ENCODE measurements around the gene TP53TG5. TPM values are rescaled to one million over a fixed set of nuclear protein-coding genes. Genes with fewer than 3 reads are reported as not detected.
A peak's percentile ranks its signal among the peaks of the same experiment; 100 is the strongest.

Gene TP53TG5
- total RNA-seq, 2 donors from 2014 or later, result 0.40 to 1.0 TPM

GRCh38 chr20:45337367-45338120 lies 40.6 kb downstream of the TP53TG5 start:
- Histone ChIP-seq H3K9me3 (no peaks in the 10 kb centered on the region), H3K27me3 (no peaks in the 10 kb centered on the region), H3K4me1 (peaks cover 45% of the 10 kb centered on the region), H3K4me3 (no peak overlapping the region), H3K27ac (peak overlapping the region; percentile 72), H3K36me3 (peaks cover 3% of the 10 kb centered on the region), H3K9ac (ENCODE audit: low read depth in 2 of 2, low read length in 2 of 2) (peak overlapping the region in 1 of 2 donors; percentile 100)
- intact Hi-C loops (cut with DNase I), result no loop called here
- DNase-seq, result peak; percentile 54
- TF ChIP-seq, protein P1, sequence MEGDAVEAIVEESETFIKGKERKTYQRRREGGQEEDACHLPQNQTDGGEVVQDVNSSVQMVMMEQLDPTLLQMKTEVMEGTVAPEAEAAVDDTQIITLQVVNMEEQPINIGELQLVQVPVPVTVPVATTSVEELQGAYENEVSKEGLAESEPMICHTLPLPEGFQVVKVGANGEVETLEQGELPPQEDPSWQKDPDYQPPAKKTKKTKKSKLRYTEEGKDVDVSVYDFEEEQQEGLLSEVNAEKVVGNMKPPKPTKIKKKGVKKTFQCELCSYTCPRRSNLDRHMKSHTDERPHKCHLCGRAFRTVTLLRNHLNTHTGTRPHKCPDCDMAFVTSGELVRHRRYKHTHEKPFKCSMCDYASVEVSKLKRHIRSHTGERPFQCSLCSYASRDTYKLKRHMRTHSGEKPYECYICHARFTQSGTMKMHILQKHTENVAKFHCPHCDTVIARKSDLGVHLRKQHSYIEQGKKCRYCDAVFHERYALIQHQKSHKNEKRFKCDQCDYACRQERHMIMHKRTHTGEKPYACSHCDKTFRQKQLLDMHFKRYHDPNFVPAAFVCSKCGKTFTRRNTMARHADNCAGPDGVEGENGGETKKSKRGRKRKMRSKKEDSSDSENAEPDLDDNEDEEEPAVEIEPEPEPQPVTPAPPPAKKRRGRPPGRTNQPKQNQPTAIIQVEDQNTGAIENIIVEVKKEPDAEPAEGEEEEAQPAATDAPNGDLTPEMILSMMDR (IDR thresholded peaks at IDR 0.05), result no peak

GRCh38 chr20:45336530-45337366 lies 41.4 kb downstream of the TP53TG5 start:
- peak overlapping the region; percentile 72 for H3K27ac ChIP-seq
- TF ChIP-seq, protein P1 (IDR thresholded peaks at IDR 0.05), result no peak
- DNase-seq, result peak; percentile 71
- H3K4me3 ChIP-seq, result no peak overlapping the region
- peaks cover 7% of the 10 kb centered on the region for H3K36me3 ChIP-seq
- H3K4me1 ChIP-seq, result peaks cover 41% of the 10 kb centered on the region
- no peaks in the 10 kb centered on the region for H3K27me3 ChIP-seq
- peak overlapping the region in 1 of 2 donors; percentile 100 for H3K9ac ChIP-seq (ENCODE audit: low read depth in 2 of 2, low read length in 2 of 2)
- H3K9me3 ChIP-seq, result no peaks in the 10 kb centered on the region
- intact Hi-C loops (cut with DNase I), result no loop called here

DNA sequence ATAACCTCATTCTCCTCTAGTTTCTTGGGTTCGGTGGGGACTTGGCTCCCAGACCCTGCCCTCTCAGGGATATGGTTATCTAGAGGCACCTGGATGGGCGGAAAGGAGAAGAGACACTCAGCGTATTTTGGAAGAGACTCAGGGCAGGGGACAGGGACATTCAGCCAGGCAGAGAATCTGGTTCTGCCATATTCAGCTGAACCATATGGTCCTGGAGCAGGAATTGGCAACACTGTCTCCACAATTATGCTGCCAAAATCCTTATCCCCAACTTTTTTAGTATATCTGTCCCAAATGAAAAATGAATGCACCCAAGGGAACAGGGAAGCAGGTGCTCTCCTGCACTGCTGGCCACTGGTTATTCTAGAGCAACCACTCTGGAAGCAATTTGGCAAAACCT lies 47.6 kb downstream of the TP53TG5 start:
- Histone ChIP-seq H3K4me3 (no peak overlapping the region), H3K9me3 (no peaks in the 10 kb centered on the region), H3K36me3 (peaks cover 22% of the 10 kb centered on the region), H3K27ac (no peak overlapping the region), H3K9ac (ENCODE audit: low read depth in 2 of 2, low read length in 2 of 2) (no peak overlapping the region), H3K27me3 (no peaks in the 10 kb centered on the region), H3K4me1 (no peaks in the 10 kb centered on the region)
- intact Hi-C loops (cut with DNase I), result no loop called here
- TF ChIP-seq, protein P1 (IDR thresholded peaks at IDR 0.05), result no peak
- DNase-seq, result no peak

- Histone ChIP-seq H3K9me3 (no peaks in the 10 kb centered on the region), H3K4me1 (no peaks in the 10 kb centered on the region), H3K4me3 (no peak overlapping the region), H3K36me3 (peaks cover 22% of the 10 kb centered on the region), H3K9ac (ENCODE audit: low read depth in 2 of 2, low read length in 2 of 2) (no peak overlapping the region), H3K27me3 (no peaks in the 10 kb centered on the region), H3K27ac (no peak overlapping the region)
- intact Hi-C loops (cut with DNase I), result loop anchor here (5.0 kb wide), 1 partner anchor 38 kb away; no protein-coding TSS in a partner anchor
- no peak for DNase-seq
- TF ChIP-seq, protein P1 (IDR thresholded peaks at IDR 0.05), result no peak
Measured at GRCh38 chr20:45329497-45330319, 48.4 kb downstream of the TP53TG5 start.

GRCh38 chr20:45328451-45328850 lies 49.7 kb downstream of the TP53TG5 start:
- Histone ChIP-seq H3K4me3 (no peak overlapping the region), H3K36me3 (peaks cover 22% of the 10 kb centered on the region), H3K4me1 (no peaks in the 10 kb centered on the region), H3K27ac (no peak overlapping the region), H3K9me3 (no peaks in the 10 kb centered on the region), H3K27me3 (no peaks in the 10 kb centered on the region), H3K9ac (ENCODE audit: low read depth in 2 of 2, low read length in 2 of 2) (no peak overlapping the region)
- no peak for DNase-seq
- intact Hi-C loops (cut with DNase I), result loop anchor here (5.0 kb wide), 1 partner anchor 39 kb away; no protein-coding TSS in a partner anchor
- TF ChIP-seq, protein P1 (IDR thresholded peaks at IDR 0.05), result no peak

Measured in colonic mucosa (tissue), 4 donors.